ENCODE measurements around the gene ZNF205. TPM values are rescaled to one million over a fixed set of nuclear protein-coding genes. Genes with fewer than 3 reads are reported as not detected.

Gene ZNF205
- total and polyA plus RNA-seq, 2 of the 8 experiments (the other 6 are each of a cell fraction or from before 2014, with no cell fraction given), result 19.1 to 19.9 TPM

DNA sequence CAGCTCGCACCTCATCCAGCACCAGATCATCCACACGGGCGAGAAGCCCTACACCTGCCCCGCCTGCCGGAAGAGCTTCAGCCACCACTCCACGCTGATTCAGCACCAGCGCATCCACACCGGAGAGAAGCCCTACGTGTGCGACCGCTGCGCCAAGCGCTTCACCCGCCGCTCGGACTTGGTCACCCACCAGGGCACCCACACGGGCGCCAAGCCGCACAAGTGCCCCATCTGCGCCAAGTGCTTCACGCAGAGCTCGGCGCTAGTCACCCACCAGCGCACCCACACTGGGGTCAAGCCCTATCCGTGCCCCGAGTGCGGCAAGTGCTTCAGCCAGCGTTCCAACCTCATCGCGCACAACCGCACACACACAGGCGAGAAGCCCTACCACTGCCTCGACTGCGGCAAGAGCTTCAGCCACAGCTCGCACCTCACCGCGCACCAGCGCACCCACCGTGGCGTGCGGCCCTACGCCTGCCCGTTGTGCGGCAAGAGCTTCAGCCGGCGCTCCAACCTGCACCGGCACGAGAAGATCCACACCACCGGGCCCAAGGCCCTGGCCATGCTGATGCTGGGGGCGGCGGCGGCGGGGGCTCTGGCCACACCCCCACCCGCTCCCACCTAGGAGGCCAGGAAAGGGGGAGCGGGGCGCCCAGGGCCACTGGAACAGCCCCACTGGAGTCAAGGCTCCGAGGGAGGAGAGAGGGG, 7.5 kb downstream of the ZNF205 start:
- no peak overlapping the region for H4K8ac ChIP-seq (ENCODE audit: extremely low read depth, insufficient read depth, low read length)
- no peaks in the 10 kb centered on the region for H3K79me1 ChIP-seq (ENCODE audit: low read depth, low read length)
- H3K36me3 ChIP-seq (ENCODE audit: control insufficient read depth in 2 of 4, insufficient read depth in 4 of 4, low read length in 3 of 4), result peaks cover 0 to 27% (median 12%) of the 10 kb centered on the region in 4 experiments; a peak in 7 of 8 replicates
- no peak overlapping the region for H3K4me3 ChIP-seq (ENCODE audit: extremely low read depth in 1 of 4, insufficient read depth in 2 of 4, low read depth in 3 of 4, low read length in 4 of 4)
- no peak overlapping the region for H2BK5ac ChIP-seq (ENCODE audit: low read depth, low read length)
- H3K27me3 ChIP-seq (replicated peaks in 1 of 4; ENCODE audit: control insufficient read depth in 3 of 4, extremely low read depth in 1 of 4, insufficient read depth in 3 of 4, low read length in 3 of 4), result no peaks in the 10 kb centered on the region
- peaks cover 0 to 10% of the 10 kb centered on the region in 2 experiments for H4K20me1 ChIP-seq (replicated peaks in 1 of 2; ENCODE audit: control insufficient read depth in 1 of 2, insufficient read depth in 2 of 2, low read length in 2 of 2)
- H4K5ac ChIP-seq (ENCODE audit: insufficient read length, low read depth, low read length), result no peak overlapping the region
- no peak overlapping the region for H2BK120ac ChIP-seq (replicated peaks; ENCODE audit: low read depth, low read length)
- ChIA-PET CTCF (ENCODE audit: partially characterized antibody) (interaction anchor here (0.6 to 36.8 kb wide), 7 partner anchors 8 to 1066 kb away, joined by 3 to 619 read pairs (median 18); partner anchors contain the start of genes ZNF205, ZNF213 and ZSCAN10), POLR2A (ENCODE audit: partially characterized antibody) (interaction anchor here (0.6 to 7.2 kb wide), 10 partner anchors 8 to 99 kb away, joined by 3 to 168 read pairs (median 6); partner anchors contain the start of genes HCFC1R1, THOC6, TNFRSF12A and ZNF205)
- H4K91ac ChIP-seq (replicated peaks; ENCODE audit: insufficient read length, low read length), result no peak overlapping the region
- H3K27ac ChIP-seq (ENCODE audit: low read depth, low read length), result no peak overlapping the region
- no peak overlapping the region for H3K9ac ChIP-seq (replicated peaks in 1 of 4; ENCODE audit: extremely low read depth in 1 of 4, low read depth in 3 of 4, low read length in 3 of 4)
- no peaks in the 10 kb centered on the region for H3K9me3 ChIP-seq (ENCODE audit: insufficient read depth in 2 of 2, low read depth in 1 of 2, low read length in 1 of 2)
- no peak overlapping the region for H2AK5ac ChIP-seq (ENCODE audit: low read depth, low read length)
- H3K14ac ChIP-seq (ENCODE audit: insufficient read length), result no peak overlapping the region
- no peak overlapping the region for H2BK15ac ChIP-seq (ENCODE audit: low read length)
- peaks cover 10% of the 10 kb centered on the region for H3K23me2 ChIP-seq (ENCODE audit: low read depth, low read length)
- 94% methylated on average over 48 of the region's 57 CpGs; no CpG with 5 or more reads in 1 of the 2 experiments for WGBS, 2 experiments (ENCODE audit: extremely low coverage in 1 of 2, insufficient coverage in 1 of 2, insufficient read length in 1 of 2, insufficient replicate concordance in 2 of 2, low coverage in 1 of 2, low lambda C conversion rate in 2 of 2, missing lambda C conversion rate in 1 of 2)
- no peak overlapping the region for H3K23ac ChIP-seq (ENCODE audit: insufficient read length)
- FAIRE-seq (no peak), DNase-seq (ENCODE audit: low read depth in 1 of 2, low spot score in 2 of 2) (no peak)
- H2BK20ac ChIP-seq (ENCODE audit: low read length), result no peak overlapping the region
- no peak overlapping the region for H2AFZ ChIP-seq (ENCODE audit: low read length)
- H3K4ac ChIP-seq (replicated peaks; ENCODE audit: insufficient read length, low read depth, low read length), result no peak overlapping the region
- H3K18ac ChIP-seq (ENCODE audit: extremely low read depth, low read length), result no peak overlapping the region
- peaks cover 0 to 6% (median 1%) of the 10 kb centered on the region in 4 experiments; a peak in 3 of 7 replicates for H3K4me1 ChIP-seq (replicated peaks in 1 of 4; ENCODE audit: control insufficient read depth in 3 of 4, insufficient read depth in 4 of 4, low read length in 3 of 4)
- no peak overlapping the region for H2BK12ac ChIP-seq (ENCODE audit: low read depth, low read length)
- H3K56ac ChIP-seq (replicated peaks; ENCODE audit: insufficient read length, low read depth, low read length), result no peak overlapping the region
- H3K79me2 ChIP-seq (ENCODE audit: control insufficient read depth in 1 of 2, insufficient read depth in 2 of 2, low read length in 2 of 2), result no peaks in the 10 kb centered on the region; a peak in 1 of 4 replicates
- TF ChIP-seq SP1 (IDR thresholded peaks at IDR 0.05; ENCODE audit: low read depth, low read length), result no peak
- no peak for TF ChIP-seq HDAC2 (IDR thresholded peaks at IDR 0.05; ENCODE audit: borderline replicate concordance in 1 of 2, low read depth in 2 of 2, low read length in 2 of 2)
- TF ChIP-seq BACH1 (IDR thresholded peaks at IDR 0.05; ENCODE audit: low read length), result no peak
- no peak for TF ChIP-seq SAP30 (IDR thresholded peaks at IDR 0.05; ENCODE audit: insufficient read depth, insufficient replicate concordance, low read length)
- TF ChIP-seq KDM4A (IDR thresholded peaks at IDR 0.05; ENCODE audit: low read depth, low read length, severe bottlenecking), result no peak
- no peak for TF ChIP-seq KDM5A (IDR thresholded peaks at IDR 0.05; ENCODE audit: low read length)
- H3K4me2 ChIP-seq (ENCODE audit: insufficient read depth in 1 of 2, low read depth in 2 of 2, low read length in 2 of 2), result no peak overlapping the region

Data from H1 (cell line).